ENCODE results near the gene TGFBR3.
A peak's percentile ranks its signal among the peaks of the same experiment; 100 is the strongest.

The TGFBR3 gene

GRCh38 chr1:91798241-91798648 lies 87.7 kb downstream of the TGFBR3 start:
- no peak for DNase-seq (ENCODE audit: extremely low read depth, low read depth)
- TF ChIP-seq, protein P1, sequence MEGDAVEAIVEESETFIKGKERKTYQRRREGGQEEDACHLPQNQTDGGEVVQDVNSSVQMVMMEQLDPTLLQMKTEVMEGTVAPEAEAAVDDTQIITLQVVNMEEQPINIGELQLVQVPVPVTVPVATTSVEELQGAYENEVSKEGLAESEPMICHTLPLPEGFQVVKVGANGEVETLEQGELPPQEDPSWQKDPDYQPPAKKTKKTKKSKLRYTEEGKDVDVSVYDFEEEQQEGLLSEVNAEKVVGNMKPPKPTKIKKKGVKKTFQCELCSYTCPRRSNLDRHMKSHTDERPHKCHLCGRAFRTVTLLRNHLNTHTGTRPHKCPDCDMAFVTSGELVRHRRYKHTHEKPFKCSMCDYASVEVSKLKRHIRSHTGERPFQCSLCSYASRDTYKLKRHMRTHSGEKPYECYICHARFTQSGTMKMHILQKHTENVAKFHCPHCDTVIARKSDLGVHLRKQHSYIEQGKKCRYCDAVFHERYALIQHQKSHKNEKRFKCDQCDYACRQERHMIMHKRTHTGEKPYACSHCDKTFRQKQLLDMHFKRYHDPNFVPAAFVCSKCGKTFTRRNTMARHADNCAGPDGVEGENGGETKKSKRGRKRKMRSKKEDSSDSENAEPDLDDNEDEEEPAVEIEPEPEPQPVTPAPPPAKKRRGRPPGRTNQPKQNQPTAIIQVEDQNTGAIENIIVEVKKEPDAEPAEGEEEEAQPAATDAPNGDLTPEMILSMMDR (IDR thresholded peaks at IDR 0.05; ENCODE audit: low read depth, low read length), result no peak

GRCh38 chr1:91797164-91797563 lies 88.8 kb downstream of the TGFBR3 start:
- DNase-seq (ENCODE audit: extremely low read depth, low read depth), result no peak
- TF ChIP-seq, protein P1 (IDR thresholded peaks at IDR 0.05; ENCODE audit: low read depth, low read length), result no peak

DNA sequence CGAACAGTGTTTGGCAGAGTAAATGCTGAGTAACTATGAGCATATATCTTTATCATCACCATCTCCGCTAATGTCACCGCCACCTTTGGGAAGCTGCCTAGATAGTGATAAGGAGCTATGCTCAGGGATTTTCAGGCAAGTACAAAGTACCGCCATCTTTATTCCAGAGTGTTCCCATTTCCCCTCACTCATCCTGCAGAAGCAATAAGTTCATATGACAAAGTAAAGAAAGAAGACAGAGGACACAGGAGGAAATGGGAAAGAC lies 89.6 kb downstream of the TGFBR3 start:
- no peak for DNase-seq (ENCODE audit: extremely low read depth, low read depth)
- TF ChIP-seq, protein P1 (IDR thresholded peaks at IDR 0.05; ENCODE audit: low read depth, low read length), result no peak

GRCh38 chr1:91795591-91796389 lies 90.2 kb downstream of the TGFBR3 start:
- TF ChIP-seq, protein P1 (IDR thresholded peaks at IDR 0.05; ENCODE audit: low read depth, low read length), result no peak
- DNase-seq (ENCODE audit: extremely low read depth, low read depth), result peak; percentile 86

GRCh38 chr1:91793877-91794276 lies 92.1 kb downstream of the TGFBR3 start:
- TF ChIP-seq, protein P1 (IDR thresholded peaks at IDR 0.05; ENCODE audit: low read depth, low read length), result no peak
- DNase-seq (ENCODE audit: extremely low read depth, low read depth), result no peak

- TF ChIP-seq, protein P1 (IDR thresholded peaks at IDR 0.05; ENCODE audit: low read depth, low read length), result no peak
- no peak for DNase-seq (ENCODE audit: extremely low read depth, low read depth)
Observed at GRCh38 chr1:91793189-91793588, 92.8 kb downstream of the TGFBR3 start.

DNA sequence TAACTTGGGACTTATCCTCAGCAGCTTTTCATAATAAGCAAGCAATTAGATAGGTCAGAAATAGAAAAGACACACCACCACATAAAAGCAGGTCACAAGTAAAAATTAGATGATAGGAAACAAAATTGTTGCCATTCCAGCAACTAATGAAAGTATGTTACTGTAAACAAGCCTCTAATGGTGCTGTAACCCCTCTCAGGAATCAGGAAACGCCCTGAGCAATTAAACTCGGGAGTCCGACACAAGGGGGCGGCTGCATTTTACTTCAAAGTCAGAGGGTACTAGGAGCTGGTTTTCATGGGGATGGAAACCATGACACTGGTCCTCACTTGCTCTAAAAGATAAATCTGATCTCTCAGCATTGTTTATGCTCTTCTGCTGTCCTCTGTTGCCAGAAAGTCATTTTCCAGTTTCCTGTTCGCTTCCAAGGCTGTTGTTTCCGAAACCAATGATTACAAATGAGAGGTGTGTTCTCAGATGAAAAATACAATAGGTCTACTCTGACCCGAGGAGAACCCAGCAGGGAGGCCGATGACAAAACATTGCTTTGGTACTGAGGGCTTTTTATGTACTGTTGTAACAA lies 93.4 kb downstream of the TGFBR3 start:
- TF ChIP-seq, protein P1 (IDR thresholded peaks at IDR 0.05; ENCODE audit: low read depth, low read length), result no peak; the same call in 1 of the 2 replicates
- DNase-seq (ENCODE audit: extremely low read depth, low read depth), result no peak
